Epithelial cell of esophagus (primary cell): ENCODE results near the gene PLAGL1.
"Not testable (repeated sequence)": the region's sequence is repeated elsewhere in the genome, so short reads cannot be mapped to it uniquely, and the experiment has no call there.

Experiments used
- DNase-seq: peaks from one replicate; pipeline ENCODE4 v3.0.0; 2010; ENCODE audit warnings: low read depth
- H3K4me3 ChIP-seq: 2 replicates; pipeline ENCODE4 v1.5.1; 2011; ENCODE audit warnings: mild to moderate bottlenecking, low read length, control low read depth
- TF ChIP-seq, protein P1 (sequence below): IDR thresholded peaks from 2 replicates; pipeline ENCODE4 v1.5.1; 2011; ENCODE audit warnings: low read depth, mild to moderate bottlenecking, low read length, control low read depth, inconsistent platforms; ENCODE audit not compliant: insufficient read depth; ENCODE audit errors: missing control alignments

The PLAGL1 gene

DNA sequence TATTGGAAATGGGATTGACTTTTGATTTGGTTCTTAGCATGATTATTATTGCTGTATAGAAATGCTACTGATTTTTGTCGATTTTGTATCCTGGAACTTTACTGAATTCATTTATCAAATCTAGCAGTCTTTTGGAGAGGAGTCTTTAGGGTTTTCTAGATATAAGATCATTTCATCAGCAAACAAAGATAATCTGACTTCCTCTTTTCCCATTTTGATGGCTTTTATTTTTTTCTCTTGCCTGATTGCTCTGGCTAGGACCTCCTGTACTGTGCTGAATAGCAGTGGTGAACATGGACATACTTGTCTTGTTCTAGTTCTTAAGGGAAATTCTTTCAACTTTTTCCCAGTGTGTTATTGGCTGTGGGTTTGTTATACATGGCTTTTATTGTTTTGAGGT, 79.2 kb downstream of the PLAGL1 start:
- H3K4me3 ChIP-seq, result no peak overlapping the region
- TF ChIP-seq, protein P1, sequence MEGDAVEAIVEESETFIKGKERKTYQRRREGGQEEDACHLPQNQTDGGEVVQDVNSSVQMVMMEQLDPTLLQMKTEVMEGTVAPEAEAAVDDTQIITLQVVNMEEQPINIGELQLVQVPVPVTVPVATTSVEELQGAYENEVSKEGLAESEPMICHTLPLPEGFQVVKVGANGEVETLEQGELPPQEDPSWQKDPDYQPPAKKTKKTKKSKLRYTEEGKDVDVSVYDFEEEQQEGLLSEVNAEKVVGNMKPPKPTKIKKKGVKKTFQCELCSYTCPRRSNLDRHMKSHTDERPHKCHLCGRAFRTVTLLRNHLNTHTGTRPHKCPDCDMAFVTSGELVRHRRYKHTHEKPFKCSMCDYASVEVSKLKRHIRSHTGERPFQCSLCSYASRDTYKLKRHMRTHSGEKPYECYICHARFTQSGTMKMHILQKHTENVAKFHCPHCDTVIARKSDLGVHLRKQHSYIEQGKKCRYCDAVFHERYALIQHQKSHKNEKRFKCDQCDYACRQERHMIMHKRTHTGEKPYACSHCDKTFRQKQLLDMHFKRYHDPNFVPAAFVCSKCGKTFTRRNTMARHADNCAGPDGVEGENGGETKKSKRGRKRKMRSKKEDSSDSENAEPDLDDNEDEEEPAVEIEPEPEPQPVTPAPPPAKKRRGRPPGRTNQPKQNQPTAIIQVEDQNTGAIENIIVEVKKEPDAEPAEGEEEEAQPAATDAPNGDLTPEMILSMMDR, result no peak
- no peak for DNase-seq

DNA sequence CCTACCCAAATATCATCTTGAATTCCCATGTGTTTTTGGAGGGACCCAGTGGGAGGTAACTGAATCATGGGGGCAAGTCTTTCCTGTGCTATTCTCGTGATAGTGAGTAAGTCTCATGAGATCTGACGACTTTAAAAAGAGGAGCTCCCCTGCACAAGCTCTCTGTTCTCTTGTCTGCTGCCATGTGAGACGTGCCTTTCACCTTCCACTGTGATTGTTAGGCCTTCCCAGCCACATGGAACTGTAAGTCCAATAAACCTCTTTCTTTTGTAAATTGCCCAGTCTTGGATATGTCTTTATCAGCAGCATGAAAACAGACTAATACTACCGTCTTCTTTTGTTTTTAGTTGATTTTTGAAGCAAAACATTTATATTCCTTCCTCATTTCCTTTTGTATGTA, 91.0 kb downstream of the PLAGL1 start:
- not testable (repeated sequence) for DNase-seq, H3K4me3 ChIP-seq

DNA sequence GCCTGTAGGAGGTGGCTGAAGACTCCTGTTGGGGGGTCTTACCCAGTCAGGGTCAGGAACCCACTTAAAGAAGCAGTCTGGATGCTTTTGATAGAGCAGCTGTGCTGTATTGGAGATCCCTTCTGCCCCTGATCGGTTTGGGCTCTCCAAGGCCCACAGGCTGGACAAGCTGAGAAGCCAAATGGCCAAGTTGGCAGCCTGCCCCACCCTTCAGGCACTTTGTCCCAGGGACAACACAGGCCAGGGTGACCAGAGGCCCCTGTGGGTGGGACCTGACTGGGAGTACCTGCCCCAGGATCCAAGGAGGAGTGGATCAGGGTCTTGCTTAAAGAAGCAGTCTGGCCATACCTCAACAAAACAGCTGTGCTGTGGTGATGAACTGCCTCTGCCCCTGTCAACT, 95.4 kb downstream of the PLAGL1 start:
- TF ChIP-seq, protein P1, result no peak
- no peak overlapping the region for H3K4me3 ChIP-seq
- DNase-seq, result no peak

DNA sequence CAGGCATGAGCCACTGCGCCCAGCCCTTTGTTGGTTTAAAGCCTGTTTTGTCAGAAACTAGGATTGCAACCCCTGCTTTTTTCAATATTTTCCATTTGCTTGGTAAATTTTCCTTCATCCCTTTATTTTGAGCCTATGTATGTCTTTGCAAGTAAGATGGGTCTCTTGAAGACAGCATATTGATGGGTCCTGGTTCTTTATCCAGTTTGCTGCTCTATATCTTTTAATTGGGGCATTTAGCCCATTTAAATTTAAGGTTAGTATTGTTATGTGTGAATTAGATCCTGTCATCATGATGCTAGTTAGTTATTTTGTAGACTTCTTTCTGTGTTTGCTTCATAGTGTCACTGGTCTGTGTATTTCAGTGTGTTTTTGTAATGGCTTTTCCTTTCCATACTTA, 97.0 kb downstream of the PLAGL1 start:
- no peak overlapping the region for H3K4me3 ChIP-seq
- DNase-seq, result no peak
- TF ChIP-seq, protein P1, result no peak

DNA sequence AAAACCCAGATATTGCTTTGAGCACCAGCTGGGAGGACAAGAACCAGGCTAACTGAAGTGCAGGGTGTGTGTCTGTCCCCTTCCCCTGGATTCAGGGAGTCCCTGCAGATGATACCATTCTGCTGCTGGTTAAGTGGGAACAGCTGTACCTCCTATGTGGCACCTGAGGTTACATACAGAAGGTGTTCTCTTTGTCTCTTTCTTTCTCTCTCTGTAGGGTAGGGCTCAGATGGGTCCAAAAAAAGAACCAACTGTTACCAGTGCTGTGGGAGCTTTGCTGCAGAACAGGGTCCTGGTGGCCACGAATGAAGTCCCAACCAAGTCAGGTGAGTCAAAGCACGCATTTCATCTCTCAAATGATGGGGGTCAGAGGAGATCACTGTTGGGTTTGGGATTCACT, 105.2 kb downstream of the PLAGL1 start:
- H3K4me3 ChIP-seq, result no peak overlapping the region
- TF ChIP-seq, protein P1, result no peak
- DNase-seq, result no peak

DNA sequence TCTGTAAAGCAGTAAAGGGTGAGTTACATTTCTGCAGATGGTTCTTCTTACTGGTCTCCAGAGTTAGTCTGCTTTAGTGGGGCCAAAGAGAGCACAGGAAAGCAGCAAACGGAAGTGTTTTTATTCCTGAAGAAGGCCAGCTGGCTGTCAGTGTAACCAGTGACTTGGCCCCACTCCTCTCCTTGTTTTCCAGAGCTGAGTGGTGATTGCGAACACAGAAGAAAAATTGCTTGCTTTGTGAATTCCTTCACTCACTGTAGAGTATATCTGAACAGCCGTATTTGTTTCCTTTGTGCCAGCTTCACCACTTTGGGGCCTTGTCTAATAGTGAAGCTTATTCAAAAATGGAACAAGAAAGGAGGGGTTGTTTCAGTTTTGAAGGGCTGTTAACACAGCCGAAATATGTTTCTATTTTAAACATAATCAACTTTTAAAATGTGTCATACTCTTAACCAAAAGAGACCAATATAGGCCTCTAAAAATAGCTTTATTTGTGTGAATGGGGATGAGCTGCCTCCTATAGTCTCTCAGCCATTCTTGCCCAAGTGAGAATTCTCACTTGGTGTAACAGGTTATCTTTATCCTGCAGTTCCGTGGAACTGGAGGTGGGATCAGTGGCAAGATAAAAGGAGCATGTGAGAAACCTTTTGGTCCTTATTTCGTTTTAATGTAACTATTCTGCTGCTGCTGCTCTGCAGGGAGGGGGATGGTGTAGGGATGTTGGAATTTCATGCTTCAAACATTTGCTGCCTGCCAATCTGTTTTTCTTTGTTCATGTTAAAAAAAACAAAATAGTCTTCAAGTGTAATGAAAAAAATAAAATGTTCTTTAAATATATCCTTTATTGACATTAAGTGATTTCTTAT, 105.9 kb downstream of the PLAGL1 start:
- H3K4me3 ChIP-seq, result no peak overlapping the region
- DNase-seq, result no peak
- TF ChIP-seq, protein P1, result no peak

DNA sequence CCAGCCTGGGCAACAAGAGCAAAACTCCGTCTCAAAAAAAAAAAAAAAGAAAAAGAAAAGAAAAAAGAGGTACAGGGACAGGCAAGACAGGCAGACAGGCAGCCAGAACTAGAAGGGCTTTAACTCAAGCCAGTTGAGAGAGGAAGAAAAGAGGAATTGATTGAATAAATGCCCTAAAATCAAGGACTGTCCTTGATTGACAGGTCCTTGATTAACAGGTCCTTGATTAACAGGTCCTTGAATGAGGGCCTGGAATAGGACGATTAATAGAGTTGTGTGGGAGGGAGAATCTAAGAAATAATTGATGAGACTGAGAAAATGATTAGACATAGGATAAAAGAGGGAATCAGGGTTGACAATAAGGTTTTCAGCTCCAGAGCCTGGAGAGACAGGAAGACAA, 107.7 kb downstream of the PLAGL1 start:
- DNase-seq, result no peak
- TF ChIP-seq, protein P1, result no peak
- H3K4me3 ChIP-seq, result no peak overlapping the region
